Activated T-cell treated with anti-CD3 and anti-CD28 coated beads, Interleukin-2, amount 50 U/mL, for 48 hours (primary cell): Measurements from ENCODE around the gene GCSAM.

ENCODE experiments used
- DNase-seq, 2 experiments: peaks; one replicate each; pipeline ENCODE4 v3.0.0-alpha.2; 2020

The GCSAM gene

GRCh38 chr3:112132975-112133448 is at the start of gene GCSAM:
TSS of gene GCSAM (minus strand) at chr3:112133248. CDS start at chr3:112133120, 128 bp downstream.
- DNase-seq, result peak; percentile 68 to 71

- DNase-seq, result no peak
Observed at GRCh38 chr3:112175646-112176045, 42.6 kb upstream of the GCSAM start.

GRCh38 chr3:112175037-112175436 is 42.0 kb upstream of the GCSAM start:
- no peak for DNase-seq

GRCh38 chr3:112171144-112171543 is 38.1 kb upstream of the GCSAM start:
- DNase-seq, result no peak

- no peak for DNase-seq
Observed at GRCh38 chr3:112170046-112170445, 37.0 kb upstream of the GCSAM start.

GRCh38 chr3:112167758-112168157 is 34.7 kb upstream of the GCSAM start:
- DNase-seq, result no peak

GRCh38 chr3:112149136-112149535 is 16.1 kb upstream of the GCSAM start:
- no peak for DNase-seq

GRCh38 chr3:112143689-112144088 is 10.6 kb upstream of the GCSAM start:
- no peak for DNase-seq

- DNase-seq, result no peak
Observed at GRCh38 chr3:112143251-112143650, 10.2 kb upstream of the GCSAM start.

GRCh38 chr3:112141293-112141692 is 8.2 kb upstream of the GCSAM start:
- no peak for DNase-seq

GRCh38 chr3:112140584-112140983 is 7.5 kb upstream of the GCSAM start:
- no peak for DNase-seq

GRCh38 chr3:112138219-112138969 is 5.3 kb upstream of the GCSAM start:
- DNase-seq, result no peak

- DNase-seq, result no peak
Observed at GRCh38 chr3:112137781-112138180, 4.7 kb upstream of the GCSAM start.

GRCh38 chr3:112136959-112137693 is 4.1 kb upstream of the GCSAM start:
- peak in 1 of 2 experiments; percentile 47 for DNase-seq

GRCh38 chr3:112136046-112136445 is 3.0 kb upstream of the GCSAM start:
- DNase-seq, result no peak

GRCh38 chr3:112134335-112135124 is 1.5 kb upstream of the GCSAM start:
- DNase-seq, result no peak

GRCh38 chr3:112133626-112134334 is 732 bp upstream of the GCSAM start:
- DNase-seq, result no peak

- DNase-seq, result no peak
Observed at GRCh38 chr3:112132554-112132953, 494 bp downstream of the GCSAM start.

GRCh38 chr3:112132088-112132487 is 960 bp downstream of the GCSAM start:
- DNase-seq, result no peak

- DNase-seq, result no peak
Observed at GRCh38 chr3:112131111-112131510, 1.9 kb downstream of the GCSAM start.

- no peak for DNase-seq
Observed at GRCh38 chr3:112130638-112130993, 2.4 kb downstream of the GCSAM start.

GRCh38 chr3:112129925-112130637 is 3.0 kb downstream of the GCSAM start:
- no peak for DNase-seq
